GM10266 (cell line): ENCODE results near the gene ADRA1B.

Source experiments
- DNase-seq: peaks from one replicate; pipeline ENCODE4 v3.0.0; 2012; ENCODE audit errors: extremely low spot score
- TF ChIP-seq, protein P1 (sequence below): IDR thresholded peaks from 2 replicates; pipeline ENCODE4 v1.5.1; 2012; ENCODE audit warnings: mild to moderate bottlenecking, low read depth; ENCODE audit not compliant: control insufficient read depth, insufficient read depth; ENCODE audit errors: missing control alignments

The ADRA1B gene

DNA sequence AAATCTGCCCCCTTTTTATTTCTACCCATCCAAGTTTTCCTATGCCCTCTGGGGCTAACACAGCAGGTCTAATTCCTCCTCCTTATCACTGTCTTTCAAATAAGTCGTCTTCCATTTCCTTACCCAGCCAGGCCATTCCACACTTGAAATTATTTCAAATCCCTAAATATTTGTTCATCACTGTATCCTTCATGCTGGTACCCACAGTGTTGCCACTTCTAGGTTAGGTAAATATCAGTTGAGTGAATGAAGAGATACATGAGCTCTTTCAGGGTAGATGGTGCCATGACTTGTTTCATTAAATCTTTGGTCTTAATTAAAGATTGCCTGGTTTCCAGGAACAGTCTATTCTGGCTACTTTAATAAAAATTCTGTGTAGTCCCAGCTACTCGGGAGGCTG lies 35.6 kb upstream of the ADRA1B start:
- TF ChIP-seq, protein P1, sequence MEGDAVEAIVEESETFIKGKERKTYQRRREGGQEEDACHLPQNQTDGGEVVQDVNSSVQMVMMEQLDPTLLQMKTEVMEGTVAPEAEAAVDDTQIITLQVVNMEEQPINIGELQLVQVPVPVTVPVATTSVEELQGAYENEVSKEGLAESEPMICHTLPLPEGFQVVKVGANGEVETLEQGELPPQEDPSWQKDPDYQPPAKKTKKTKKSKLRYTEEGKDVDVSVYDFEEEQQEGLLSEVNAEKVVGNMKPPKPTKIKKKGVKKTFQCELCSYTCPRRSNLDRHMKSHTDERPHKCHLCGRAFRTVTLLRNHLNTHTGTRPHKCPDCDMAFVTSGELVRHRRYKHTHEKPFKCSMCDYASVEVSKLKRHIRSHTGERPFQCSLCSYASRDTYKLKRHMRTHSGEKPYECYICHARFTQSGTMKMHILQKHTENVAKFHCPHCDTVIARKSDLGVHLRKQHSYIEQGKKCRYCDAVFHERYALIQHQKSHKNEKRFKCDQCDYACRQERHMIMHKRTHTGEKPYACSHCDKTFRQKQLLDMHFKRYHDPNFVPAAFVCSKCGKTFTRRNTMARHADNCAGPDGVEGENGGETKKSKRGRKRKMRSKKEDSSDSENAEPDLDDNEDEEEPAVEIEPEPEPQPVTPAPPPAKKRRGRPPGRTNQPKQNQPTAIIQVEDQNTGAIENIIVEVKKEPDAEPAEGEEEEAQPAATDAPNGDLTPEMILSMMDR, result no peak
- no peak for DNase-seq

DNA sequence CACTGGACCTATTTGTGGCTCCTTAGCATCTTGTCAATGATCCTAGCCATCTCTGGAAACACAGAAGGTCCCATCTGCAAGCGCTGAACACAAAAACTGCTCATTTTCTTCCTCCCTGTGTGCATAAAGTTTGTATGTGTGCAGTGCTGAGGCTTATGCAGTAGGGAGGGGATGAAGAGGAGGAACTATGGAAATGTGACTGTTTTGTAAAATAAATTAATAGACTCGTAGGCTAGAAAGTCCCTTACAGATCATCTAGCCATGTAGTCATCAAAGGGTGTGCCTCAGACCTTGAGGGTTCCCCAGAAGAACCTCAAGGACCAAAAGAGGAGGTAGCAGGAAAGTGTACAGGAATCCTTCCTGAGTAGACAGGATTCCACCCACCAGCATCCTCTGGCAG lies 34.3 kb upstream of the ADRA1B start:
- no peak for DNase-seq
- TF ChIP-seq, protein P1, result no peak

DNA sequence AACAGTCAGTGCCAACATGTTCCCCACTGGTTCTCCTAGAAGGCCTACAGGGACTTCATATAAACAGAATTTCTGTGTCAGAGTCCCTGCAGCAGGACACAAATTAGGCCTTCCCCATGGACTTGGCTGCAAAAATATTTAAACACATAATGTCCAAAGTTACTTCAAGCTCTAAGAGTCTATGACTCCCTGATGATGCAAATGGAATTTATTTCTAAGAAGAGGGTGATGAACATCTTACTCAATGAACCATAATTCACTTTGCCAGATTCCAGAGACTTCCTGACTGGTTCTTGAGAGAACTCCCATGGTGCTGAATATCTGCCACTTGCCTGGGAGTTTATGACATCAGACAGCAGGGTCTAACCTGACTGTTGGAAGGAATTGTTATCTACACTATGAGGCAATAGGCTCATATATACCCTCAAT lies 32.7 kb upstream of the ADRA1B start:
- TF ChIP-seq, protein P1, result no peak

DNA sequence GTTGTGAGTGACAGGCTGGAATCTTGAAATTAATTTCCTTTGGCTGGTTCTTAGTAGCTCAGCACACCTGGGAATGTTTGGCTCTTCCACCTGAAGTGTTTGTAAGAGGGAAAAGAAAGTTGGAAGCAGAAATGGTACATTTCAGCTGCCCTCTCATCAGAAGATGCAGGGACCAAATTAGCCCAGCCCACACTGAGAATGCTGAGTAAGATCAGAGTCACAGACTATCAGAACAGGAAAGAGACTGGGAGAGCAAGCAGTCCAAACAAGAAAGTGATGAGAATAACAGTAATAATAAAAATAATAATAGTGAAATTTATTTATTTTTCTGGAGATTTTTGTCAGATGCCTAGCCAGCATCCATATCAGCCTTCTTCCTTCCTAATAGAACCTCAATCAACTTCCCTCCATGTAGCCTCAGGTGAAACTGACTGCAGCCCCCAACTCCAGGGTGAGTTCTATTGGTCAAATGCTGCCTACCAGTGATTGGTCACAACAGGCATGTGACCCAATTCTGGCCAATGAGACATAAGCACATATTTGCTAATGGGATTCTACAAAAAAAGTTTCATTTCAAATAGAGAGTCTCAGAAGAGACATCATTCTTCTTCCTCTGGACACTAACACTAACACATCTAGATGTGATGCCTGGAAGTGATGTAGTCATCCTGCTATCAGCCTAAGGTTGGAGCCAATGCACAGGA lies 31.2 kb upstream of the ADRA1B start:
- TF ChIP-seq, protein P1, result no peak
- DNase-seq, result no peak

More for the DNA sequence above, 32.7 kb upstream of the ADRA1B start:
- no peak for DNase-seq

DNA sequence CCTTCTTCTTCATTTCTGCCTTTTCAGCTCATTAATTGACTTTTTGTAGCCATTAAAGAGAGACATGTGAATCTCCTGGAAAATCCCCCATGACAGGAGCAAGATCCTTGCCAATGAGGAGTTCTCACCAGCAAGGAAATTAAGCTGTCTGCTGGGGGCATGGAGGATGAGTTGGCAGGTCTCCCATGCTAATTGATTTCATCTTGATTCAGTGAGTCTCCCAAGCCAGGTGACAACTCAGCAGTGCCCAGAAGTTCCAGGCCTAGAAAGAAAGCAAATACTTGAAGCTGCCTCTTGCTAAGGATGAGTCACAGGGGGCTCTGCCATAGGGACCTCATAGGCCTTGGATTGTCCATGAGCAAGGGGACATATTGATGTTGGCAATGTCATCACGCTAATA lies 30.0 kb upstream of the ADRA1B start:
- TF ChIP-seq, protein P1, result no peak
- no peak for DNase-seq

DNA sequence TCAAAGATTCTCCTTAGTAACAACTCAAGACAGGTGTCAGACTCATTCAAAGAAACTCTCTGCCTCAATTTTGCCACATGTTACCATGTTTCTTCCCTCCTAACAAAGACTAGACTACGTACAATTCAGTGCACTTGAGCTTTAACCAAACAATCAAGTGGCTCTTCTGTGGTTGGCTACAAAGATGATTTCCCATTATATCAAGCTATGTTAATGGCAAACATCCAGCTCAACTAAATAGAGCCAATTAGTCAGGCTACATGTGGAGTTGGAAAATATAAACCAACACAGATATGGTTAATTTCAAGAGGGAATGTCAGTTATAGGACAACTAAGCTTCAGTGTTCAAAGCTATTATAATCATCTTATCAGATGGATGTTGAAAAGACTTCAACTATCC lies 29.2 kb upstream of the ADRA1B start:
- TF ChIP-seq, protein P1, result no peak
- DNase-seq, result no peak

DNA sequence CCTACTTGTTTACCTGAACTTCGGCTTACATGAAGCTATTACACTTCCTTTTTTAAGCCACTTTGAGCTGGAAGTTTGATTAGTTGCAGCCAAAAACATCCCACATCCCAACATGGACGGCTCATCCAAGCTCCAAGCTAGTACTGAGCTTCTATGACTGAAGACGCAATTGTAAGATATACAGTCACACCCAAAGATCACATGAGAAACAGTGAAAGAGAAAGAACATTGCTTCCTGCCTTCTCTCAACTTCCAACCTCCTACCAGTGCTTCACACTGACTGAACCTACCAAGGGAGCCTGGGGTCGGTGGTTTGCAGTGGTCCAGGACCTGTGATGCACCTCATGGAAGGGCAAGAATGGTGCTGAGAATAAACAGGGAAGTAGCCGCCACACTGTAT lies 27.4 kb upstream of the ADRA1B start:
- no peak for DNase-seq
- TF ChIP-seq, protein P1, result no peak
